Measurements from ENCODE around the gene LIPA. TPM values are rescaled to one million over a fixed set of nuclear protein-coding genes. Genes with fewer than 3 reads are reported as not detected.
"Not testable (repeated sequence)": the region's sequence is repeated elsewhere in the genome, so short reads cannot be mapped to it uniquely, and the experiment has no call there.

The LIPA gene
- total RNA-seq, 2 experiments from 2014 or later = 17.0 to 22.1 TPM

DNA sequence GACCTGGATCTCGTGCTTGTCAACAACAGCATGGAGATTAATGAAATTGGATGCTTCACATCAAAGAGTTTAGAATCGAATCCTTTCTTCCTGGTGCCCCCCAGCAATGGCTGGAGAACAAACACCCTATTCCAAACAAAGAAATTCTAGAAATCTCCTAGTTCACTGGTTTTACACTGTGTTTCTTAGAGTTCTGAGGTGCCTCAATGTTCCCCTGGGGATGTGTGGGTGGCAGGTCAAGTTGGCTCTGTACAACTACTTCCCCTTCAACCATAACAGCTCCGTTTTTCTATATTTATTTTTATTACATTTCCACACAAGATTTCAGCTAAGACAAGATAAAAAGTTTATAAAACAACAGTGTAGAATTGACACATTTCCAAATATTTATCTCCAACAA, 66.9 kb downstream of the LIPA start:
- Mint-ChIP-seq H3K27me3 (no peaks in the 10 kb centered on the region), H3K27ac (no peak overlapping the region), H3K4me1 (peaks cover 6% of the 10 kb centered on the region), H3K9me3 (ENCODE audit: low read depth) (no peaks in the 10 kb centered on the region), H3K36me3 (ENCODE audit: low read depth) (no peaks in the 10 kb centered on the region), H3K4me3 (no peak overlapping the region)
- no peak for DNase-seq
- intact Hi-C loops (cut with DNase I, micrococcal nuclease) = no loop called here
- CTCF ChIA-PET = interaction anchor here (0.9 to 3.3 kb wide), 2 partner anchors 155 to 602 kb away, joined by 3 to 9 read pairs; partner anchors contain the start of gene RNLS
- POLR2A ChIA-PET = no interaction called here
- no peak for ATAC-seq

DNA sequence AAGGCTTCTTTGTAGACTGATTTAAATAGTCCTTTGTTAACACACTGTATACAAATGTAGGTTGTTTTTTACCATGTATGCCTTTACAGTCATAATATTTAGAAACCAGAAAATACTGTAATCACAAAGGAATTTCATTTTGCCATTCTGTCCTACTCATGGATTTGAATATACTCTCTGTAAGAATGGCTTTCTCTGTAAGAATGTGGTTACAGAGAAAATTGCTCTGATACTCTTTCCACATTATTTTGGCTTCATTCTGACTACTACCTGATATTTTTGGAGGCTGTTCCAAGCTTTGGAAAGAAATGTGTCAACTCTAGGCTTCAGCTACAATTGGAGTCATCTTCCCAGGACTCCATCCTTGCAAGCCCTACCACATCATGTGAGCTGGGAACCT, 68.0 kb downstream of the LIPA start:
- POLR2A ChIA-PET = no interaction called here
- ATAC-seq = no peak
- Mint-ChIP-seq H3K27ac (no peak overlapping the region), H3K4me1 (no peaks in the 10 kb centered on the region), H3K9me3 (ENCODE audit: low read depth) (no peaks in the 10 kb centered on the region), H3K36me3 (ENCODE audit: low read depth) (no peaks in the 10 kb centered on the region), H3K27me3 (no peaks in the 10 kb centered on the region), H3K4me3 (no peak overlapping the region)
- CTCF ChIA-PET = interaction anchor here (0.6 to 3.3 kb wide), 4 partner anchors 23 to 154 kb away, joined by 3 to 9 read pairs (median 3); no protein-coding TSS in a partner anchor
- no peak for DNase-seq
- intact Hi-C loops (cut with DNase I, micrococcal nuclease) = no loop called here

DNA sequence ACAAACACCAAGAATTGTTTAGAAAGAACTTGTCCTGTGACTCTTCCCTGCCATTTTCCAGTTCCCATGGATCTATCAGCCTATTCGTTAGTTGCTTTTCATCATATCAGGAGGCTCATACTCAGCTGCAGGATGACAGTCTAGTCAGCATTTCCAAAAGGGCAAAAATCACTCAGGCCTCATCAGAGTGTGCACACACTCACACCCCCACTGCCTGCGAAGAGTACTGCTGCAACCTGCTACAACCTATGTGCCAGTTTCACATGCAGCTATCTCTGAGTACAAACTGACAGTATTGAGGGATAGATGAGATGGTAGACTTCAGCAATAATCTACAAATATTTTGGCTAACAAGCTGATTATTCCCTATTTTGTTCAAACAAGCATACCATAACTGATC, 68.7 kb downstream of the LIPA start:
- CTCF ChIA-PET = interaction anchor here (0.6 to 0.9 kb wide), 2 partner anchors 72 to 153 kb away, joined by 3 read pairs; no protein-coding TSS in a partner anchor
- no peaks in the 10 kb centered on the region for H3K4me1 Mint-ChIP-seq

DNA sequence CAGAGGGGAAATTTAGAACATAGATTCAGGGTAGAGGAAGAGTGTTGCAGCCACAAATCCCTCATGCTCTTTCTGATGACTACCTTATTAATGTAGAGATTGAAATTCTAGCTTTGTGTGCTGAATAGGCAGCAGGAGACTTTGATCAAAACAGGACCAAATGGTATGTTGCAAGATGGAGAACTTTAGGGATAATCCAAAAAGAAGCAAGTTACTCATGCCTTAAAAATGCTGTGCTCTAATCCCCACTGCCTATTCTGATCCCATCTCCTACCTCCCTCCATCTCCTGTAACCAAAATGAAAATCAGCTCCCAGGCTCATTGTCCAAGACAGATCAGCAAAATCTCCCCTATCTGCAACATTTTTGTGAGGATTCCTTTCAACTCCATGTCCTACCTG, 75.8 kb downstream of the LIPA start:
- H3K36me3 Mint-ChIP-seq (ENCODE audit: low read depth) = no peaks in the 10 kb centered on the region
- ChIA-PET POLR2A (no interaction called here), CTCF (interaction anchor here (1.2 to 1.8 kb wide), 3 partner anchors 12 to 42 kb away, joined by 3 to 5 read pairs (median 4); no protein-coding TSS in a partner anchor)
- intact Hi-C loops (cut with DNase I, micrococcal nuclease) = no loop called here
- H3K4me3 Mint-ChIP-seq = no peak overlapping the region
- H3K9me3 Mint-ChIP-seq (ENCODE audit: low read depth) = no peaks in the 10 kb centered on the region
- peaks cover 2% of the 10 kb centered on the region for H3K4me1 Mint-ChIP-seq
- DNase-seq = no peak
- no peak for ATAC-seq
- peaks cover 18% of the 10 kb centered on the region for H3K27me3 Mint-ChIP-seq
- H3K27ac Mint-ChIP-seq = no peak overlapping the region

More for the DNA sequence above, 68.7 kb downstream of the LIPA start:
- ATAC-seq (peak; percentile 49), DNase-seq (peak; percentile 20)
- no peaks in the 10 kb centered on the region for H3K9me3 Mint-ChIP-seq (ENCODE audit: low read depth)
- intact Hi-C loops (cut with DNase I, micrococcal nuclease) = no loop called here
- no peak overlapping the region for H3K4me3 Mint-ChIP-seq
- no peaks in the 10 kb centered on the region for H3K36me3 Mint-ChIP-seq (ENCODE audit: low read depth)
- POLR2A ChIA-PET = no interaction called here
- no peak overlapping the region for H3K27ac Mint-ChIP-seq
- H3K27me3 Mint-ChIP-seq = no peaks in the 10 kb centered on the region

DNA sequence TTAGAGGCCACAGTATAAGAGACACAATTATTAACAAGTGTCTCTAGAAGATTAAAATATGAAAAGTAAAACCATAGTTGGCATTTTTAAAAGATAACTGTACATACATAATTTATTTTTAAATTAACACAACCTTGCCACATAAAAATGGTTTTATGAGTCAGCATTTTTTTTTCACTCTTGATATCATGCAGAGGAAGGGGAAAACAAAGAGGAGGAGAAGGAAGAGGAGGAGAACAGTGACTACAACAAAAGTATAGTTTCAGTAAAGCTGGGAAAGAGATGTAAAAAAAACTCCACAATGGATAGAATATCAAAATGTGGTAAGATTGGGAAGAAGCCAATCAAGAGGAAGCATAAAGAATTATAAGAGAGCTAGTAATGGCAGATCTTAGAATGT, 78.5 kb downstream of the LIPA start:
- ChIA-PET CTCF (interaction anchor here (1.7 kb wide), 1 partner anchor 8 kb away, joined by 3 read pairs; no protein-coding TSS in a partner anchor), POLR2A (no interaction called here)
- intact Hi-C loops (cut with DNase I, micrococcal nuclease) = no loop called here
- Mint-ChIP-seq H3K36me3 (ENCODE audit: low read depth) (no peaks in the 10 kb centered on the region), H3K9me3 (ENCODE audit: low read depth) (no peaks in the 10 kb centered on the region), H3K27me3 (peaks cover 24% of the 10 kb centered on the region), H3K27ac (no peak overlapping the region), H3K4me3 (no peak overlapping the region), H3K4me1 (peaks cover 2% of the 10 kb centered on the region)
- ATAC-seq (no peak), DNase-seq (no peak)

DNA sequence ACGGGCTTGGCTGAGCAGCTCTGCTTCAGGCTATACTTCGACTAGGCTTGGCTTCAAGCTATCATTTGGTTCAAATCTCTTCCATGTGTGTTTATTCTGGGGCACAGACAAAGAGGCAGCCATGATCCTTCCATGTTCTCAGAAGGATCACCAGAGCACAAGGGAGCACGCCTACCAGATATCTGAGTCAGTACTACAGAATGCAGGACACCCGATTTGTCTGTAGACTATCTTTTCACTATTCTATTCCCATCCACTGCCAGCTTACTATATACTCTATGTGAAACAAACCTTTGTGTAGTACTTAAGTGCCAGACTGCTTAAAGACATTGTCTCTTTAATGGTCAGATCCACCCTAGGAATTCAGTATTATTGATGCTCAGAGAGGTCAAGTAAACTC, 79.6 kb downstream of the LIPA start:
- CTCF ChIA-PET = no interaction called here

DNA sequence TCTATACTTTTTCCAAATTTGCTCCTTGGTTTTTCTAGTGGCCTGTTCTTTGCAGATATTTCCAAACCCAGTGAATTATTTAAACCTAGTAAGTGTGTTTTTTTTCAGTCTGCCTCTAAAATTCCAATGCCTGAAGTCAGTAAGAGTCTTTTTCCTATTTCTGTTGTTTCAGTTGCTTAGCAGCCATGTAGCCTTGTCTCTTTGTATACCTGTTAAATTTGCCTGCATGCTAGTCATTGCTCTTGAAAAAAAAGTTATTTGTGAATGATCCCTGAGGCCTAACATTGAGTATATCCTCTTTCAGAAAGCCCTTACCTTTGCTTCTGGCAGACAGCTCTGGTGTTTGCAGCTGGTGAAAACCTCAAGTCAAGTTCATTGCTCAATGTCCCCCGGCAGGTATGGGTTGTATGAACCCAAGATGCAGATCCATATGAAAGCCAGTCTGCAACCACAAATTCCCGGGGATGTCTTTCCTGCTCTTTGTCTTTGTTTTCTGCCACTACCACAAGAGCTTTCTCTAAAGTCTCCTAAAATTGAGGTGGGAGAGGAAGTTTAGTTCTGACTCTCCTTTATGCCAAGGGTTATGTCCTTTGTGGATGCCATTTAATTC, 80.2 kb downstream of the LIPA start:
- H3K4me3 Mint-ChIP-seq = no peak overlapping the region
- DNase-seq = no peak

More for the DNA sequence above, 79.6 kb downstream of the LIPA start:
- Mint-ChIP-seq H3K9me3 (ENCODE audit: low read depth) (no peaks in the 10 kb centered on the region), H3K27me3 (peaks cover 26% of the 10 kb centered on the region), H3K27ac (no peak overlapping the region), H3K4me3 (no peak overlapping the region), H3K36me3 (ENCODE audit: low read depth) (no peaks in the 10 kb centered on the region), H3K4me1 (peaks cover 2% of the 10 kb centered on the region)
- DNase-seq (no peak), ATAC-seq (no peak)
- POLR2A ChIA-PET = no interaction called here
- intact Hi-C loops (cut with DNase I, micrococcal nuclease) = no loop called here

DNA sequence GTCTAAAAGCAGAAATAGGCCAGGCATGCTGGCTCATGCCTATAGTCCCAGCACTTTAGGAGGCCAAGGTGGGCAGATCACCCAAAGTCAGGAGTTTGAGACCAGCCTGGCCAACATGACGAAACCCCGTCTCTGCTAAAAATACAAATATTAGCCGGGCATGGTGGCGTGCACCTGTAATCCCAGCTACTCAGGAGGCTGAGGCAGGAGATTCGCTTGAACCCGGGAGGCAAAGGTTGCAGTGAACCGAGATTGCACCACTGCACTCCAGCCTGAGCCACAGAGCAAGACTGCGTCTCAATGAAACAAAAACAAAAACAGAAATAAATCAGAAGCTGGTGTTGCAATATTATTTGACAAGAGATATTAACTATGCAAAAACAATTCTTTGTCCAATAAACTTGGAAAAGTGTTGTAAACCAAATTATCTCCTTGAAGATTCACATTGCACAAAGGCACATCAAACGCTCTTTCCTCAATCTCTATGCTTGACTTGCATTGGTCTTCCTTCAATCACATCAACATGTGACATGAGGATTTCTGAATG, 83.1 kb downstream of the LIPA start:
- POLR2A ChIA-PET; H3K36me3 Mint-ChIP-seq (ENCODE audit: low read depth); CTCF ChIA-PET; H3K27ac Mint-ChIP-seq; H3K9me3 Mint-ChIP-seq (ENCODE audit: low read depth); ATAC-seq; H3K4me3 Mint-ChIP-seq; DNase-seq: not testable (repeated sequence)
- Mint-ChIP-seq H3K4me1 (peaks cover 29% of the 10 kb centered on the region), H3K27me3 (peaks cover 36% of the 10 kb centered on the region)
- intact Hi-C loops (cut with DNase I, micrococcal nuclease) = loop anchor here in 1 of 2 experiments (10.0 kb wide), 1 partner anchor 894 kb away; no protein-coding TSS in a partner anchor

More for the DNA sequence above, 80.2 kb downstream of the LIPA start:
- H3K36me3 Mint-ChIP-seq (ENCODE audit: low read depth) = no peaks in the 10 kb centered on the region
- H3K27me3 Mint-ChIP-seq = peaks cover 30% of the 10 kb centered on the region
- no peaks in the 10 kb centered on the region for H3K9me3 Mint-ChIP-seq (ENCODE audit: low read depth)
- H3K4me1 Mint-ChIP-seq = peaks cover 2% of the 10 kb centered on the region
- no peak overlapping the region for H3K27ac Mint-ChIP-seq
- no peak for ATAC-seq
- POLR2A ChIA-PET = no interaction called here
- intact Hi-C loops (cut with DNase I, micrococcal nuclease) = no loop called here
- CTCF ChIA-PET = no interaction called here

DNA sequence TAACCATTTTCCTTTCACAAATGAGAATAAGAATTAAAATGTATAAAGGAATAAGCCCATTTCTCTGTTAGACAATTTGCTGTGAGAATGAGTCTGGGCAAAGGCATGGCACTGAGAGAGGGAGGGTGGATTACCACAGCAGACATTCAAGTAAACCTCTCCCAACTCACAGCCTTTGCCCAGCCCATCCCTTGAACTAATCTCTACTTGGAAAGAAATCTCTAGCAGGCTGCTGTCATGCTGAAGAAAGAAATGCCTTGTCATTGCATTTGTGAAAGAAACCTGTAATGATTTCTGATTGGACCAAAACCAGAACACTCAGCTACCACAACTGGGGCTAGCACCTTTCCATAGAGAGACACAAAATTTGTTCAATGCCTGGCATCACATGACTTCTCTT, 83.7 kb downstream of the LIPA start:
- DNase-seq = no peak
- intact Hi-C loops (cut with DNase I, micrococcal nuclease) = loop anchor here in 1 of 2 experiments (10.0 kb wide), 1 partner anchor 893 kb away; no protein-coding TSS in a partner anchor
- Mint-ChIP-seq H3K36me3 (ENCODE audit: low read depth) (peaks cover 3% of the 10 kb centered on the region), H3K27me3 (peaks cover 33% of the 10 kb centered on the region), H3K9me3 (ENCODE audit: low read depth) (no peaks in the 10 kb centered on the region), H3K4me1 (peaks cover 32% of the 10 kb centered on the region), H3K4me3 (no peak overlapping the region), H3K27ac (no peak overlapping the region)
- no peak for ATAC-seq
- POLR2A ChIA-PET = no interaction called here
- CTCF ChIA-PET = interaction anchor here (0.8 to 1.0 kb wide), 2 partner anchors 47 to 1847 kb away, joined by 3 read pairs; no protein-coding TSS in a partner anchor

DNA sequence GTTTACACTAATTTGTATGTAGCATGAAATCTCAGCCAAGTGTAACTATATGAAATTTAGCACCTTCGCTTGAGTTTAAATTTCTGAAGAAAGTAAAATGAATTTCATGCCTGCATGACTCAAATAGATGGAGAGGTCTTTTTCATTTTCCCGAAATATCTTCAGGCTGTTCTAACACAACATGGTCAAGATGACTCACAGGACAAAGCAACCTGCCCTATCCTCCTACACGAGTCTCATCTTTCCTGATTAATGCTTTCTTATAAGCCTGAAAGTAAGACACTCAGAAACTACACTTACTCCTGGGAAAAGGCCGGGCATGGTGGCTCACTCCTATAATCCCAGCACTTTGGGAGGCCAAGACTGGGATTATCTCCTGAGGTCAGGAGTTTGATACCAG, 85.7 kb downstream of the LIPA start:
- H3K27me3 Mint-ChIP-seq = peaks cover 21% of the 10 kb centered on the region
- ChIA-PET POLR2A (no interaction called here), CTCF (interaction anchor here (1.3 kb wide), 1 partner anchor 37 kb away, joined by 5 read pairs; no protein-coding TSS in a partner anchor)
- H3K4me1 Mint-ChIP-seq = peaks cover 32% of the 10 kb centered on the region
- intact Hi-C loops (cut with DNase I, micrococcal nuclease) = loop anchor here (2.0 to 10.0 kb wide), 2 partner anchors 133 to 891 kb away; no protein-coding TSS in a partner anchor
- peaks cover 3% of the 10 kb centered on the region for H3K36me3 Mint-ChIP-seq (ENCODE audit: low read depth)
- no peak overlapping the region for H3K27ac Mint-ChIP-seq
- no peaks in the 10 kb centered on the region for H3K9me3 Mint-ChIP-seq (ENCODE audit: low read depth)
- no peak overlapping the region for H3K4me3 Mint-ChIP-seq
- DNase-seq (no peak), ATAC-seq (no peak)

DNA sequence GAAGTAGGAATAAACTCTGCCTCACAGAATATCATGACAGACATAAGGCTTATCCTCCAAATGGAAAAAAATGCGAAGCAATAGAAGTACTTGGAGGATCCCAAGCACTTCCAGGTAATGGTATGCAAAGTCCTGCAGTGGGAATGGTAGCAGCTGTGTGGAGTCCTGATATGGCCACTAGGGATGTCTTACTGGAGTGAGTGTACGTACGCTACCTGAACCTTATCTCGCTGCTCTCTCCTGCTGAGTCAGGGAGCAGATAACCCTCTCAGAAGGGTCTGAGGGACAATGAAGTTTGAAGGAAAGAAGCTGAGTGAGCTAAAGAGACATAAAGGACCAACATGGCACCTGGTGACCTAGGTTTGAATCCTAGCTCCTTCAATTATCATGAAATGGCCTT, 86.7 kb downstream of the LIPA start:
- intact Hi-C loops (cut with DNase I, micrococcal nuclease) = loop anchor here (2.0 to 10.0 kb wide), 4 partner anchors 42 to 890 kb away; partner anchors contain the start of gene CH25H (in 1 of the 2)

More for the DNA sequence above, 86.7 kb downstream of the LIPA start:
- no peaks in the 10 kb centered on the region for H3K9me3 Mint-ChIP-seq (ENCODE audit: low read depth)
- ChIA-PET POLR2A (no interaction called here), CTCF (interaction anchor here (0.6 to 1.9 kb wide), 7 partner anchors 9 to 231 kb away, joined by 3 to 7 read pairs (median 5); no protein-coding TSS in a partner anchor)
- no peak overlapping the region for H3K4me3 Mint-ChIP-seq
- H3K36me3 Mint-ChIP-seq (ENCODE audit: low read depth) = peaks cover 3% of the 10 kb centered on the region
- H3K27me3 Mint-ChIP-seq = peaks cover 21% of the 10 kb centered on the region
- DNase-seq (no peak), ATAC-seq (no peak)
- peaks cover 32% of the 10 kb centered on the region for H3K4me1 Mint-ChIP-seq
- no peak overlapping the region for H3K27ac Mint-ChIP-seq

Measured in activated CD4-positive, alpha-beta T cell treated with anti-CD3 and anti-CD28 coated beads for 36 hours (primary cell).